Astrocyte (in vitro differentiated cells and primary cell): ENCODE measurements around the gene GDF9. TPM values are rescaled to one million over a fixed set of nuclear protein-coding genes. Genes with fewer than 3 reads are reported as not detected.

ENCODE experiments used
- DNase-seq: peaks from one replicate; pipeline ENCODE4 v3.0.0-alpha.2; 2010; ENCODE audit warnings: low read depth
- FAIRE-seq: peaks from 2 replicates; lab custom pipeline; 2011; peaks lifted over from hg19 to GRCh38; lab: Jason Lieb, UNC
- H2AFZ ChIP-seq: 2 replicates; pipeline ENCODE4 v1.6.0; 2012; ENCODE audit warnings: low read depth, low read length, inconsistent platforms
- H3K27ac ChIP-seq: 2 replicates; pipeline ENCODE4 v1.5.1; 2011; ENCODE audit warnings: low read depth, low read length, inconsistent platforms
- H3K27me3 ChIP-seq: 2 replicates; pipeline ENCODE4 v1.6.0; 2011; ENCODE audit warnings: low read length, inconsistent platforms; ENCODE audit not compliant: insufficient read depth
- H3K36me3 ChIP-seq: 2 replicates; pipeline ENCODE4 v1.5.1; 2011; ENCODE audit warnings: low read length, inconsistent platforms; ENCODE audit not compliant: insufficient read depth
- H3K4me1 ChIP-seq: 2 replicates; pipeline ENCODE4 v1.5.1; 2011; ENCODE audit warnings: low read length, inconsistent platforms; ENCODE audit not compliant: insufficient read depth
- H3K4me2 ChIP-seq: 2 replicates; pipeline ENCODE4 v1.6.0; 2012; ENCODE audit warnings: low read length, inconsistent platforms
- H3K4me3 ChIP-seq: 2 replicates; pipeline ENCODE4 v1.5.1; 2011; ENCODE audit warnings: low read depth, mild to moderate bottlenecking, low read length, inconsistent platforms; ENCODE audit not compliant: insufficient read depth
- H3K79me2 ChIP-seq: 2 replicates; pipeline ENCODE4 v1.6.0; 2012; ENCODE audit warnings: mild to moderate bottlenecking, low read length, inconsistent platforms; ENCODE audit not compliant: insufficient read depth
- H3K9ac ChIP-seq: 2 replicates; pipeline ENCODE4 v1.6.0; 2012; ENCODE audit warnings: mild to moderate bottlenecking, low read length, inconsistent platforms
- H3K9me3 ChIP-seq: 2 replicates; pipeline ENCODE4 v1.5.1; 2012; ENCODE audit warnings: low read depth, mild to moderate bottlenecking, low read length, inconsistent platforms; ENCODE audit not compliant: insufficient read depth
- H4K20me1 ChIP-seq: 2 replicates; pipeline ENCODE4 v1.6.0; 2012; ENCODE audit warnings: low read length, inconsistent platforms; ENCODE audit not compliant: insufficient read depth
- H3K27ac Mint-ChIP-seq: one replicate; pipeline ENCODE4 v1.8.0; 2021; ENCODE audit warnings: mild to moderate bottlenecking, mixed read lengths; ENCODE audit not compliant: unreplicated experiment
- H3K27me3 Mint-ChIP-seq: one replicate; pipeline ENCODE4 v1.8.0; 2021; ENCODE audit warnings: low read depth, mixed read lengths; ENCODE audit not compliant: unreplicated experiment
- H3K36me3 Mint-ChIP-seq: one replicate; pipeline ENCODE4 v1.8.0; 2021; ENCODE audit warnings: low read depth, mixed read lengths; ENCODE audit not compliant: unreplicated experiment
- H3K4me1 Mint-ChIP-seq: one replicate; pipeline ENCODE4 v1.8.0; 2021; ENCODE audit warnings: low read depth, mixed read lengths; ENCODE audit not compliant: unreplicated experiment
- H3K4me3 Mint-ChIP-seq: one replicate; pipeline ENCODE4 v1.8.0; 2021; ENCODE audit warnings: mild to moderate bottlenecking, moderate library complexity, mixed read lengths; ENCODE audit not compliant: unreplicated experiment
- H3K9me3 Mint-ChIP-seq: one replicate; pipeline ENCODE4 v1.8.0; 2021; ENCODE audit warnings: mild to moderate bottlenecking, mixed read lengths; ENCODE audit not compliant: unreplicated experiment
- CTCF ChIP-seq: IDR thresholded peaks from 2 replicates; pipeline ENCODE4 v1.5.1; 2011; ENCODE audit warnings: low read depth, mild to moderate bottlenecking, inconsistent platforms, low read length, moderate library complexity; ENCODE audit not compliant: insufficient read depth
- EZH2 ChIP-seq: IDR thresholded peaks from 2 replicates; pipeline ENCODE4 v1.6.1; 2012; ENCODE audit warnings: mild to moderate bottlenecking, low read length, inconsistent platforms; ENCODE audit not compliant: insufficient read depth
- total RNA-seq: library from RNA; stranded (reverse); gene quantifications from 2 replicates; pipeline ENCODE4 v1.2.1, GENCODE V29; 2021

Gene GDF9
- total RNA-seq, 1 donor from 2014 or later = 0.34 TPM

DNA sequence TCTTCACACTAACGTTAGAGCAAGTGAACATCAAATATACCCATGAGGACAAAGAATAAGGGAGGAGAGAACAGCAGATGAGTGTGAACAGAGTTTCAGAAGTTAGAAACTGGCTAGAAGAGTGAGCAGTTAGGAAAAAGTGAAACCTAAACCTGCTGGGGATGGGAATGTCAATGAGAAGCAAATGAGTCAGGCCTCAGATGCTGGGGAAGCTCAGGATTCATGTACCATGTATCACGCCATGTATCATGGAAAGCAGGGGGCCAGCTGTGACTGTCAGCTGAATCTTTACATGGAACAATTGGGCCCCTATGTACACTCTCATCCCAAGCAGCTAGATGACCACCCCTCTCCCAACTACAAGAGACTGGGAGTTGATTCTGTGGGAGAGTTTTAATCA, 16.2 kb downstream of the GDF9 start:
- Histone ChIP-seq H3K4me2 (no peak overlapping the region), H3K9ac (no peak overlapping the region), H3K9me3 (no peaks in the 10 kb centered on the region), H3K36me3 (no peaks in the 10 kb centered on the region), H3K27me3 (no peaks in the 10 kb centered on the region), H3K4me3 (no peak overlapping the region), H3K79me2 (no peaks in the 10 kb centered on the region), H2AFZ (no peak overlapping the region), H3K27ac (no peak overlapping the region), H3K4me1 (no peaks in the 10 kb centered on the region), H4K20me1 (no peaks in the 10 kb centered on the region)
- Mint-ChIP-seq H3K27ac (peak overlapping the region; percentile 27), H3K4me3 (no peak overlapping the region), H3K4me1 (peaks cover 11% of the 10 kb centered on the region), H3K9me3 (no peaks in the 10 kb centered on the region), H3K36me3 (no peaks in the 10 kb centered on the region), H3K27me3 (no peaks in the 10 kb centered on the region)
- TF ChIP-seq EZH2 = no peak
- TF ChIP-seq CTCF = no peak
- peak; percentile 36 for DNase-seq
- FAIRE-seq = no peak

DNA sequence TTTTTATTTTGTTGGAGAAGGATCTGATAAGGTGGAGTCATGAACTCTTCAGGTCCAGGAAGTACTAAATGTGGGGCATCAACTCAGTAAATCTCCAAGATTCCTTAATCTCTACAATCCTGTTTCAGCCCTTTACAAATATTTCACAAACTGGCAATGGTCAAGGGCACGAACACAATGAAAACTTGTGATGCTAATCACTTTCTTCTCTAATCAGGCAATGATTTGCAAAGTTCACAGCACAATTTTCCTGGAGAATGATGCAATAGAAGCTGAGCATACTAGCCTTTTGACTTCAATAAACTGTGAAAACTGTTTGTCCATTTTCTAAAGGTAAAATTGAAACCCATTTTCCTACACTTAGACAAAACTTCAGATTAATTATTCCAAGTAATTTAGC, 16.9 kb downstream of the GDF9 start:
- H3K4me2 ChIP-seq = no peak overlapping the region
- no peaks in the 10 kb centered on the region for H3K79me2 ChIP-seq
- no peaks in the 10 kb centered on the region for H4K20me1 ChIP-seq
- no peak for TF ChIP-seq EZH2
- no peak for TF ChIP-seq CTCF
- Mint-ChIP-seq H3K27me3 (no peaks in the 10 kb centered on the region), H3K9me3 (no peaks in the 10 kb centered on the region), H3K36me3 (no peaks in the 10 kb centered on the region), H3K4me1 (peaks cover 11% of the 10 kb centered on the region), H3K27ac (peak overlapping the region; percentile 36), H3K4me3 (no peak overlapping the region)
- no peaks in the 10 kb centered on the region for H3K27me3 ChIP-seq
- no peak overlapping the region for H3K27ac ChIP-seq
- FAIRE-seq = no peak
- H3K4me1 ChIP-seq = no peaks in the 10 kb centered on the region
- no peak overlapping the region for H2AFZ ChIP-seq
- H3K9me3 ChIP-seq = no peaks in the 10 kb centered on the region
- H3K36me3 ChIP-seq = no peaks in the 10 kb centered on the region
- no peak for DNase-seq
- no peak overlapping the region for H3K4me3 ChIP-seq
- no peak overlapping the region for H3K9ac ChIP-seq

- Histone ChIP-seq H3K9ac (no peak overlapping the region), H3K4me3 (no peak overlapping the region), H2AFZ (no peak overlapping the region), H3K9me3 (no peaks in the 10 kb centered on the region), H3K4me2 (no peak overlapping the region), H3K79me2 (no peaks in the 10 kb centered on the region), H4K20me1 (no peaks in the 10 kb centered on the region), H3K4me1 (no peaks in the 10 kb centered on the region), H3K36me3 (no peaks in the 10 kb centered on the region), H3K27me3 (no peaks in the 10 kb centered on the region), H3K27ac (no peak overlapping the region)
- no peak overlapping the region for H3K4me3 Mint-ChIP-seq
- H3K27ac Mint-ChIP-seq = no peak overlapping the region
- H3K27me3 Mint-ChIP-seq = no peaks in the 10 kb centered on the region
- TF ChIP-seq EZH2 = no peak
- no peak for TF ChIP-seq CTCF
- H3K9me3 Mint-ChIP-seq = no peaks in the 10 kb centered on the region
- H3K36me3 Mint-ChIP-seq = no peaks in the 10 kb centered on the region
- H3K4me1 Mint-ChIP-seq = peaks cover 11% of the 10 kb centered on the region
- FAIRE-seq = no peak
- DNase-seq = no peak
Measured at GRCh38 chr5:132848270-132848669, 18.0 kb downstream of the GDF9 start.
